Loucy (cell line): ENCODE data around the gene TM4SF18.

Experiments used
- H2AFZ ChIP-seq: fragments of 200-600 bp; sonication (generic); 2 replicates; pipeline ENCODE4 v1.6.0; 2016; ENCODE audit warnings: antibody characterized with exemption, mild to moderate bottlenecking, low read length, moderate library complexity
- H3F3A ChIP-seq: fragments of 200-600 bp; 2 replicates; pipeline ENCODE4 v1.6.0; 2016; ENCODE audit warnings: antibody characterized with exemption, low read depth, mild to moderate bottlenecking
- H3K27me3 ChIP-seq: fragments of 200-600 bp; sonication (generic); 2 replicates; pipeline ENCODE4 v1.6.1; 2014; ENCODE audit warnings: low read length, mild to moderate bottlenecking; ENCODE audit not compliant: insufficient read depth, poor library complexity, severe bottlenecking
- H3K36me3 ChIP-seq: fragments of 200-600 bp; sonication (generic); 2 replicates; pipeline ENCODE4 v1.6.1; 2016; ENCODE audit warnings: low read length; ENCODE audit not compliant: insufficient read depth
- H3K4me1 ChIP-seq: fragments of 200-600 bp; sonication (generic); 2 replicates; pipeline ENCODE4 v1.5.1; 2014; ENCODE audit warnings: low read length, mild to moderate bottlenecking; ENCODE audit not compliant: insufficient read depth, poor library complexity, severe bottlenecking
- H3K4me2 ChIP-seq: fragments of 200-600 bp; sonication (generic); 2 replicates; pipeline ENCODE4 v1.6.0; 2014; ENCODE audit warnings: antibody characterized with exemption, low read length, low read depth, mild to moderate bottlenecking; ENCODE audit not compliant: poor library complexity, severe bottlenecking
- H3K4me3 ChIP-seq: fragments of 200-600 bp; sonication (generic); 2 replicates; pipeline ENCODE4 v1.5.1; 2014; ENCODE audit warnings: low read length, mild to moderate bottlenecking, mixed read lengths; ENCODE audit not compliant: poor library complexity, severe bottlenecking
- H3K79me2 ChIP-seq: fragments of 200-600 bp; sonication (generic); 2 replicates; pipeline ENCODE4 v1.6.1; 2014; ENCODE audit warnings: low read length; ENCODE audit not compliant: insufficient read depth
- H3K9ac ChIP-seq: fragments of 200-600 bp; sonication (generic); 2 replicates; pipeline ENCODE4 v1.6.0; 2014; ENCODE audit warnings: mild to moderate bottlenecking, low read depth, low read length, moderate library complexity; ENCODE audit not compliant: poor library complexity, severe bottlenecking
- H3K9me2 ChIP-seq: fragments of 200-600 bp; sonication (generic); replicated peaks from 2 replicates; pipeline ENCODE4 v1.6.1; 2016; ENCODE audit warnings: low read depth, low read length, mixed read lengths
- H3K9me3 ChIP-seq: fragments of 200-600 bp; sonication (generic); 2 replicates; pipeline ENCODE4 v1.6.1; 2014; ENCODE audit warnings: mild to moderate bottlenecking, antibody characterized with exemption, low read length, low read depth; ENCODE audit not compliant: insufficient read depth
- H4K20me1 ChIP-seq: fragments of 200-600 bp; sonication (generic); 2 replicates; pipeline ENCODE4 v1.6.0; 2014; ENCODE audit warnings: antibody characterized with exemption, low read length, mild to moderate bottlenecking; ENCODE audit not compliant: insufficient read depth, poor library complexity, severe bottlenecking
- CTCF ChIP-seq: fragments of 200-600 bp; sonication (generic); conservative IDR thresholded peaks from 2 replicates; pipeline ENCODE4 v1.5.1; 2014; ENCODE audit warnings: mild to moderate bottlenecking, antibody characterized with exemption, low read length
- EZH2phosphoT487 ChIP-seq: fragments of 200-600 bp; IDR thresholded peaks from 2 replicates; pipeline ENCODE4 v1.6.1; 2018; ENCODE audit warnings: antibody characterized with exemption, mild to moderate bottlenecking, moderate library complexity, borderline replicate concordance

The TM4SF18 gene

DNA sequence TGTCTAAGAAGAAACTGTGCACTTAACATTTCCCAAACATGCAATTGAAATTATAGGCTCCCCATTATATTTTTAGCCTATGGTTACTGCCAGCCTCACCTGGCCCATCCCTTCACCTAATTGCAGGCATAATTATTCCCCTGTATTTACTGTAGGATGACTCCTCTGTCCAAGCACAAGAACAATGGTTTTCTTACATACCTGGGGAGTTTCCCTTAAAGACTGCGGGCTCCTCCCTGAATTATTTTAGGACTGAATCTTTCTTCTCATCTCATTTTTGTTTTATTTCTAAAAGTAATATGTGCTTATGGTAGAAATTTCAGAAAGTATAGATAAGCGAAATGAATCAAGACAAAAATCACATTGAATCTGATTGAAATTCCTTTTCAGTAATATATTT lies 32.6 kb upstream of the TM4SF18 start:
- no peak overlapping the region for H3K4me2 ChIP-seq
- no peaks in the 10 kb centered on the region for H3K79me2 ChIP-seq
- no peaks in the 10 kb centered on the region for H3K27me3 ChIP-seq
- no peak overlapping the region for H2AFZ ChIP-seq
- H3K9ac ChIP-seq, result no peak overlapping the region
- H3K36me3 ChIP-seq, result no peaks in the 10 kb centered on the region
- no peaks in the 10 kb centered on the region for H3K9me3 ChIP-seq
- H3K4me1 ChIP-seq, result no peaks in the 10 kb centered on the region
- TF ChIP-seq CTCF (no peak), EZH2phosphoT487 (no peak)
- no peak overlapping the region for H3K4me3 ChIP-seq
- no peaks in the 10 kb centered on the region for H3F3A ChIP-seq
- no peaks in the 10 kb centered on the region for H4K20me1 ChIP-seq
- H3K9me2 ChIP-seq, result no peaks in the 10 kb centered on the region

GRCh38 chr3:149364624-149365023 lies 31.2 kb upstream of the TM4SF18 start:
- Histone ChIP-seq H3K27me3 (no peaks in the 10 kb centered on the region), H3K36me3 (no peaks in the 10 kb centered on the region)

DNA sequence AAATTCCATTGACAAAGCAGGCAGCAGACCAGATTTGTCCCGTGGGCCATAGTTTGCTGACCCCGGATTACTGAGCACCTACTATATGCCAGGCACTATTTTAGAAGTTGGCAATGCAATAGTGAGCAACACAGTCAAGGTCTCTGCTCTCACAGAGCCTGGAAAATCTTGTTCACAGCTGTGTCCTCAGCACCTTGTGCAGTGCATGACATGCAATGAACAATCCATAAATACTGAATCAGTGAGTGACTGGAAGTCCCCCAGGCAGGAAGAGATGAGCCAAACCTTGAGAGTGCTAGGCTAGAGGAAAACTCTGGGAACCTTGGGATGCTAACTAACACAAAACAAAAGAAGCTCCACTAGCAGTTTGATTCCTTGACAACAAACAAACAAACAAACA lies 29.6 kb upstream of the TM4SF18 start:
- Histone ChIP-seq H3K4me2 (no peak overlapping the region), H3K9me2 (no peaks in the 10 kb centered on the region), H3K4me1 (no peaks in the 10 kb centered on the region), H4K20me1 (no peaks in the 10 kb centered on the region), H3K36me3 (no peaks in the 10 kb centered on the region), H2AFZ (no peak overlapping the region), H3K4me3 (no peak overlapping the region), H3K79me2 (no peaks in the 10 kb centered on the region), H3F3A (no peaks in the 10 kb centered on the region), H3K9me3 (no peaks in the 10 kb centered on the region), H3K27me3 (no peaks in the 10 kb centered on the region), H3K9ac (no peak overlapping the region)
- no peak for TF ChIP-seq EZH2phosphoT487
- TF ChIP-seq CTCF, result no peak

More at GRCh38 chr3:149364624-149365023, 31.2 kb upstream of the TM4SF18 start:
- Histone ChIP-seq H3F3A (no peaks in the 10 kb centered on the region), H3K4me1 (no peaks in the 10 kb centered on the region), H3K79me2 (no peaks in the 10 kb centered on the region), H2AFZ (no peak overlapping the region), H3K4me3 (no peak overlapping the region), H3K9me3 (no peaks in the 10 kb centered on the region), H3K9ac (no peak overlapping the region), H3K9me2 (no peaks in the 10 kb centered on the region), H3K4me2 (no peak overlapping the region), H4K20me1 (no peaks in the 10 kb centered on the region)
- TF ChIP-seq EZH2phosphoT487 (no peak), CTCF (no peak)
